Fibroblast of mammary gland (primary cell): Measurements from ENCODE around the gene GATAD2A.

Experiments
- DNase-seq: peaks from one replicate; pipeline ENCODE4 v3.0.0-alpha.2; 2010; ENCODE audit warnings: low read depth
- H3K4me3 ChIP-seq: 2 replicates; pipeline ENCODE4 v1.5.1; 2011; ENCODE audit warnings: low read depth, mild to moderate bottlenecking, low read length, moderate library complexity; ENCODE audit not compliant: control insufficient read depth
- CTCF ChIP-seq: conservative IDR thresholded peaks from 2 replicates; pipeline ENCODE4 v1.5.1; 2011; ENCODE audit warnings: low read depth, low read length, inconsistent platforms; ENCODE audit not compliant: control insufficient read depth, insufficient read depth

Gene GATAD2A

GRCh38 chr19:19539698-19540063 lies 134.2 kb downstream of the GATAD2A start:
- DNase-seq, result no peak
- TF ChIP-seq CTCF, result no peak
- no peak overlapping the region for H3K4me3 ChIP-seq

GRCh38 chr19:19540064-19540714 lies 134.7 kb downstream of the GATAD2A start:
- no peak overlapping the region for H3K4me3 ChIP-seq
- TF ChIP-seq CTCF, result no peak
- peak; percentile 63 for DNase-seq

DNA sequence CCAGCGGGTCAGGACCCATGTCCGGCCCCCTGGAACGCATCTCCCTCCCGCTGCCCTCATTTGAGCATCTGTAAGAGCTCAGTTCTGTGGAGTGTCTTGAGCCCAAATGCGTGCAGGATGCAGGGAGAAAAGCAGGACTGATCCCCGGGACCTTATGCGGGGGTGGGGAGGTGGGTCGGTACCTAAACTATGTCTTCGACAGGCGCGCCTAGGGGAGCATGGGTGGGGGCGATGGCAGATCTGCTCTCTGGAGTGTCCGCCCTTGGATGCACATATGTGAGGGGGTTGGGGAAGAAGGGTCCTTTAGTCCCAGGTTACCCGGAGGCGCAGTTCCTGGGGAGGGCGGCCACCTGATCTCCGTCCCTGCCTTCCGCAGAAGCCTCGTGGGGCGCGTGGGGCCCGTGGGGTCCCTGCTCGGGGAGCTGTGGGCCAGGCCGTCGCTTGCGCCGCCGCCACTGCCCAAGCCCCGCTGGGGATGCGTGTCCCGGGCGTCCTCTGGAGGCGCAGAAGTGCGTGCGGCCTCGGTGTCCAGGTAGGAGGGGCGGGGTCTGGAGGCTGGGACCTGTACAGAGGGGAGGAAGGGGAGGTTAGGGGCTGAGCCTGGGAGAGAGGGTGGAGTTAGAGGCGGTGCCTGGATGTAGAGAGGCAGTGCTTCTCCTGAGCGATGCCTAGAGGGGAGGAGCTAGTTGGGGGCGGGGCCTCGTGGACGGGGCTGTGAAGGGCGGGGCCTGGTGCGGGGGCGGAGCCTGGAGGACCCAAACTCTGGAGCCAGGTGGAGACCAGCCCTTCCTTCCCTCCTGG lies 135.4 kb downstream of the GATAD2A start:
- no peak overlapping the region for H3K4me3 ChIP-seq

GRCh38 chr19:19541616-19542015 lies 136.1 kb downstream of the GATAD2A start:
- TF ChIP-seq CTCF, result no peak
- H3K4me3 ChIP-seq, result no peak overlapping the region
- DNase-seq, result no peak

More for the DNA sequence above, 135.4 kb downstream of the GATAD2A start:
- TF ChIP-seq CTCF, result no peak
- DNase-seq, result no peak

DNA sequence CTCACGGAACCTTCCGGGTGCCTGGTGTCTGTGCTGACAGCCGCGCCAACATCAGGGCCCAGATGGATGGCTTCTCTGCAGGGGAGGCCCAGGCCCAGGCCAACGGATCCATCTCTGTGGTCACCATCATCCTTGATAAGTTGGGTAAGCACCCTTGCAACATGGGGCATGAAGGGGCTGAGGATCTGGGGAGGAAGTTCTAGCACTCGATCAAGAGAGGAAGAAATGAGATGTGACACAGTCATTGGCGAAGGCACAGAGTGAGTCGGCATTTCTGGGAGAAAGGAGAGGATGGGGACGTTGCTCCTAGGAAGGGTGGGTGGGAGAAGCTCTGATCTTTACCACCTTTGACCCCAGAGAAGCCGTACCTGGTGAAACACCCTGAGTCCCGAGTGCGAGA lies 137.0 kb downstream of the GATAD2A start:
- no peak for TF ChIP-seq CTCF
- no peak for DNase-seq
- no peak overlapping the region for H3K4me3 ChIP-seq

- no peak for DNase-seq
- no peak for TF ChIP-seq CTCF
- no peak overlapping the region for H3K4me3 ChIP-seq
These were observed 137.6 kb downstream of the GATAD2A start for GRCh38 chr19:19543101-19543500.
